ENCODE measurements around the gene BEAN1.
"Not testable (repeated sequence)": the region's sequence is repeated elsewhere in the genome, so short reads cannot be mapped to it uniquely, and the experiment has no call there.

BEAN1 gene

GRCh38 chr16:66510298-66510697 lies 83.2 kb downstream of the BEAN1 start:
- DNase-seq: no peak

- no peak for DNase-seq
Measured at GRCh38 chr16:66510711-66511601, 83.9 kb downstream of the BEAN1 start.

- peak; percentile 88 for DNase-seq
Measured at GRCh38 chr16:66511602-66512271, 84.6 kb downstream of the BEAN1 start.

- DNase-seq: peak; percentile 30
Measured at GRCh38 chr16:66512272-66513110, 85.4 kb downstream of the BEAN1 start.

- no peak for DNase-seq
Measured at GRCh38 chr16:66513111-66513723, 86.1 kb downstream of the BEAN1 start.

GRCh38 chr16:66514391-66514790 lies 87.3 kb downstream of the BEAN1 start:
- DNase-seq: not testable (repeated sequence)

GRCh38 chr16:66514980-66515595 lies 88.0 kb downstream of the BEAN1 start:
- not testable (repeated sequence) for DNase-seq

- DNase-seq: peak; percentile 74
Measured at GRCh38 chr16:66515596-66516508, 88.8 kb downstream of the BEAN1 start.

- DNase-seq: no peak
Measured at GRCh38 chr16:66516509-66516807, 89.4 kb downstream of the BEAN1 start.

- peak; percentile 97 for DNase-seq
Measured at GRCh38 chr16:66516808-66517585, 89.9 kb downstream of the BEAN1 start.

- no peak for DNase-seq
Measured at GRCh38 chr16:66517586-66518263, 90.6 kb downstream of the BEAN1 start.

GRCh38 chr16:66519482-66520373 lies 92.6 kb downstream of the BEAN1 start:
- DNase-seq: no peak

GRCh38 chr16:66520406-66521170 lies 93.5 kb downstream of the BEAN1 start:
- DNase-seq: no peak

- DNase-seq: no peak
Measured at GRCh38 chr16:66521252-66521713, 94.2 kb downstream of the BEAN1 start.

GRCh38 chr16:66521951-66522771 lies 95.1 kb downstream of the BEAN1 start:
- peak; percentile 77 for DNase-seq

- no peak for DNase-seq
Measured at GRCh38 chr16:66522816-66523590, 95.9 kb downstream of the BEAN1 start.
